T-helper 1 cell treated with Interleukin-12 subunit alpha and Interleukin-12 subunit beta and Interleukin-4 antibody, amounts not matched to agents 30 μg/mL and 1 μg/mL, for 36 hours (primary cell): ENCODE measurements around the gene ARSJ.
A peak's percentile ranks its signal among the peaks of the same experiment; 100 is the strongest.
"Not testable (repeated sequence)": the region's sequence is repeated elsewhere in the genome, so short reads cannot be mapped to it uniquely, and the experiment has no call there.

Experiments used
- H3K27ac Mint-ChIP-seq: one replicate; pipeline ENCODE4 v1.8.0; 2021; ENCODE audit warnings: mild to moderate bottlenecking, mixed read lengths
- H3K27me3 Mint-ChIP-seq: one replicate; pipeline ENCODE4 v1.8.0; 2021; ENCODE audit warnings: low read depth, mixed read lengths
- H3K36me3 Mint-ChIP-seq: one replicate; pipeline ENCODE4 v1.8.0; 2021; ENCODE audit warnings: low read depth, mixed read lengths
- H3K4me1 Mint-ChIP-seq: one replicate; pipeline ENCODE4 v1.8.0; 2021; ENCODE audit warnings: low read depth, mixed read lengths
- H3K4me3 Mint-ChIP-seq: one replicate; pipeline ENCODE4 v1.8.0; 2021; ENCODE audit warnings: mild to moderate bottlenecking, moderate library complexity, mixed read lengths
- H3K9me3 Mint-ChIP-seq: one replicate; pipeline ENCODE4 v1.8.0; 2021; ENCODE audit warnings: mixed read lengths

ARSJ gene

DNA sequence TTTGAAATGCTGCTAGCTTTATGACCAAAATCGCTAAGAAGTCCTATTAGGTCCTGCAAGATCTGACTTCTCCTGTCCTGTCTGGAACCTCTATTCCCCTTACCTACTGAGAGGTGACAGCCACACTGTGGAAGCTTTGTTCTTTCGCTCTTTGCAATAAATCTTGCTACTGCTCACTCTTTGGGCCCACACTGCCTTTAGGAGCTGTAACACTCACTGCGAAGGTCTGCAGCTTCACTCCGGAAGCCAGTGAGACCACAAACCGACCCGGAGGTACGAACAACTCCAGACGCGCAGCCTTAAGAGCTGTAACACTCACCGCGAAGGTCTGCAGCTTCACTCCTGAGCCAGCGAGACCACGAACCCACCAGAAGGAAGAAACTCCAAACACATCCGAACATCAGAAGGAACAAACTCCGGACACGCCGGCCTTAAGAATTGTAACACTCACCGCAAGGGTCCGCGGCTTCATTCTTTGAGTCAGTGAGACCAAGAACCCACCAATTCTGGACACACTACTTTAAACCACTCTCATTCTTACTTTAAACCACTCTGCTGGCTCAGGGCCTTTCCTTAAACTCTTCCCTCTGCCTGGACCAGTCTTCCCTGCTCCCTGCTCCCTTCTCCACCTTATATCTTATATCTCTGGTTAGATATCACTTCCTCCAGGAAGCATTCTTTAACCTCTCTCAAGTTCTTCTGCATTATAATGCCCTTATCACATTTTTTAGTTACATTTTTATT lies 25.2 kb upstream of the ARSJ start:
- not testable (repeated sequence) for H3K36me3 Mint-ChIP-seq, H3K9me3 Mint-ChIP-seq, H3K27ac Mint-ChIP-seq, H3K4me1 Mint-ChIP-seq, H3K27me3 Mint-ChIP-seq, H3K4me3 Mint-ChIP-seq

DNA sequence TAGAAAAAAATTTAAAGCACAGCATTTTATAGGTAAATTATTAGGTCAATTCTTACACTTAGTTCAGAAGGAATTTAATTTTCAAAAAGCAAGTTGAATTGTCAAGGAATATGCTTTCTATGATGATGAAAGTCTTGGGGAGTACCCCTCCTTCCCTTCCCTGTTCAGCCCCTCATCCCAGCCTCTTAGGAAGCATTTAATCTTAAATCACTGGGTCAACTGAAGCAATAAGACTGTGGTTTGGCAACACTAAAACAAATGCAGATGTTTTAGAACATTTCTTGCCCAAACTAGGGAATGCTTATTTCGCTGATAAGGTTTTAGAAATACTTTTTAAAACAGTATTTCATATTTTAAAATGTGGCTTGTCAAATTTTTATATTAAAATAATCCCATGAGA lies 19.1 kb upstream of the ARSJ start:
- no peaks in the 10 kb centered on the region for H3K9me3 Mint-ChIP-seq
- H3K4me1 Mint-ChIP-seq = no peaks in the 10 kb centered on the region
- no peaks in the 10 kb centered on the region for H3K27me3 Mint-ChIP-seq
- no peaks in the 10 kb centered on the region for H3K36me3 Mint-ChIP-seq
- no peak overlapping the region for H3K27ac Mint-ChIP-seq
- no peak overlapping the region for H3K4me3 Mint-ChIP-seq

DNA sequence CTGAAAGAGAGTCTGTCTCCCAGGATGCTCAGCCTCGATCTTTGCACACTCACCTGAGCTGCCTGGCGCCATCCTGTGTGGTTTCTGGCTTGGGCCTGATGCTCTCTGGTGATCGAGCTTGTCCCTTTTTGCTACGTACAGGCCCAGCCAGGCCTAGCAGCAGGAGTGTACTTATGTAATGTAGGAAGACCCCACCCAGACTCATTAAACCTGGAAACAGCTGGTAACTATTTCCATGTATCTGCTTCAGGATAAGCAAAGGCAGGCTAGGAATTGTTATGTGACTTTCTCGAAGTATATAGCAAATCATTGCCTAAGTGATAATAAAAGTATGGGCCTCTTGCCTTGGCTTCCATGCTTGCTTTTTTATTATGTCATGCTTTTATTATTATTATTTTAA lies 18.6 kb upstream of the ARSJ start:
- Mint-ChIP-seq H3K9me3 (no peaks in the 10 kb centered on the region), H3K36me3 (no peaks in the 10 kb centered on the region), H3K27me3 (no peaks in the 10 kb centered on the region), H3K4me3 (no peak overlapping the region), H3K27ac (no peak overlapping the region), H3K4me1 (peaks cover 2% of the 10 kb centered on the region)

DNA sequence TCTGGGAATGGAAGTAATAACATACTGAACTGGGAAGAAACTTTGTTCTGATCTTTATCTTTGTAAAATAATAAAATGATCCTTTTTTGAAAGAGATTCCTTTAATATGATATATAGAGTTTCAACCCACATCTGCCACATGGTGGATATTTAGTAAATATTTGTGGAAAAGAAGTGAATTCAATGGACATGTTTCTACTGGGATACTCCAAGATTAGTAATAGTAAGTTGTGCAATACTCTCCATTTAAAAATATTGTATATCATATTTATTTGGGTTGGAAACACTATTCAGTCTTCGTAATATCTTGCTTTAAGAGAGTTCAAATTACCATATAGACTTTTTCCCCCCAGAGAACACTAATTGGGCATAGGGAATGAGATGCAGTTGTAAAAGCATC lies 17.8 kb upstream of the ARSJ start:
- Mint-ChIP-seq H3K27ac (no peak overlapping the region), H3K9me3 (no peaks in the 10 kb centered on the region), H3K4me3 (no peak overlapping the region), H3K27me3 (no peaks in the 10 kb centered on the region), H3K36me3 (no peaks in the 10 kb centered on the region), H3K4me1 (peaks cover 2% of the 10 kb centered on the region)

DNA sequence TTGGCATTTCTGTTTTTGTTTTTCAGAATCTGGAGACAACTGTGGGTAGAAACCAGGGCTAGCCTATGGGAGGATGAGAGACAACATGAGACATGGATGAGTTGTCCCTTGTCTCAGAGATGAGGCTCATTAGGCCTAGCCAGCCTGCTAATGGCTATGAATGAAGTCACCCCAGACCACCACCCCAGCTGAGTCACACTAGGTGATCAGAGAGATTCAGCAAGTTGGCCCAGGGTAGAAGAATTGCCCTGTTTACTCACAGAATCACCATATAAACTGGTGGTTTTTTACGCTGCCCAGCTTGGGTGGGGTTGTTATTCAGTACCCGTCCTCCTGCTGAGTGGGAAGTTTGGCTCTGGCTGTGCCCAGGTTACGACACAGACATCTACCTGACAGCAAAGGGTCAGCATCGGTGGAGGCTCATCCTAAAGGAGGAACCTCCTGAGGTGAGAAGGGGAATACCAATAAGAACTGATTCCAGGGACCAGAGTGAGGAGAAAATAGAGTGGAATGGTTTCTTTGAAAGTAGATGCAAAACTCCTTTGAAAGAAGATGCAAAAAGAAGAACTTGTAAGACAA lies 17.2 kb upstream of the ARSJ start:
- H3K4me3 Mint-ChIP-seq = no peak overlapping the region
- no peaks in the 10 kb centered on the region for H3K36me3 Mint-ChIP-seq
- no peaks in the 10 kb centered on the region for H3K9me3 Mint-ChIP-seq
- peaks cover 2% of the 10 kb centered on the region for H3K4me1 Mint-ChIP-seq
- H3K27ac Mint-ChIP-seq = no peak overlapping the region
- H3K27me3 Mint-ChIP-seq = no peaks in the 10 kb centered on the region

DNA sequence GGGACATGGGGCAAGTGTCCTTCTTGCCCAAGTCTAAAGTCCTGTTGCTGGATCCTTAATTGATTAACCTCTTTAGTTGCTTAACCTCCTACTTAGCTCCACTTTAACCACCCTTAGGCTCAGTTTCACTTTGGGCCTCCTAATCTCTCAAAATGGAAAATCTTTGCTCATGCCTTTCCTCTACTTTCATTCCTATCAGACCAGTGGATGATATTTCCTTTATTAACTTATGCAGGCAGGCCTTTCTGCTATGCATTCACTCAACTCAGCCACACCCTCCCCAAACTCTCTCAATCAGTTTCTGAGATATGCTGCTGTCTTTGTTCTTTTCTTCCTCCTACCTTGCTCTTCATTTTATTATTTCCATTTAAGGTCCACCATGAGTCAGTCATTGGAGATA lies 14.4 kb upstream of the ARSJ start:
- no peaks in the 10 kb centered on the region for H3K27me3 Mint-ChIP-seq
- H3K9me3 Mint-ChIP-seq = no peaks in the 10 kb centered on the region
- H3K27ac Mint-ChIP-seq = no peak overlapping the region
- peaks cover 2% of the 10 kb centered on the region for H3K4me1 Mint-ChIP-seq
- H3K4me3 Mint-ChIP-seq = no peak overlapping the region
- no peaks in the 10 kb centered on the region for H3K36me3 Mint-ChIP-seq

DNA sequence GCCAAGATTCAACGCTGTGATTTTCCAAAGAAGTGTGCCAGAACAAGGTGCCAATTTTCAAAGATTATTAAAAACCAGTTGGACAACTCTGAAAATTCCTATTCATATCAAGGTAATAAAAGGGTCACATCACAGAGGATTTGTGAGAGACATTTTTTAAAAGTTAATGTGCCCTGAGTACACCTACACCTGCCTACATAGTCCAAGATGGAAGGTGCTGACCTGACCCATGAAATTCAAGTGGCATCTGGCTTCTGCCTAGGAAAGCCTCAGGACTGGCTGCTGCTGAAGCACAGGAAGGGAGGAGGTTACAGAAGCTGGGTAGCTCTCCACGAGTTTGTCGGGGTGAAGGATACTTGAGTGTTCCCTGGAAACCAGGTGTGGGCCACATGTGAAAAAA lies 11.4 kb upstream of the ARSJ start:
- Mint-ChIP-seq H3K27me3 (no peaks in the 10 kb centered on the region), H3K36me3 (peaks cover under 1% of the 10 kb centered on the region), H3K4me1 (peaks cover 2% of the 10 kb centered on the region), H3K9me3 (no peaks in the 10 kb centered on the region), H3K27ac (no peak overlapping the region), H3K4me3 (no peak overlapping the region)

DNA sequence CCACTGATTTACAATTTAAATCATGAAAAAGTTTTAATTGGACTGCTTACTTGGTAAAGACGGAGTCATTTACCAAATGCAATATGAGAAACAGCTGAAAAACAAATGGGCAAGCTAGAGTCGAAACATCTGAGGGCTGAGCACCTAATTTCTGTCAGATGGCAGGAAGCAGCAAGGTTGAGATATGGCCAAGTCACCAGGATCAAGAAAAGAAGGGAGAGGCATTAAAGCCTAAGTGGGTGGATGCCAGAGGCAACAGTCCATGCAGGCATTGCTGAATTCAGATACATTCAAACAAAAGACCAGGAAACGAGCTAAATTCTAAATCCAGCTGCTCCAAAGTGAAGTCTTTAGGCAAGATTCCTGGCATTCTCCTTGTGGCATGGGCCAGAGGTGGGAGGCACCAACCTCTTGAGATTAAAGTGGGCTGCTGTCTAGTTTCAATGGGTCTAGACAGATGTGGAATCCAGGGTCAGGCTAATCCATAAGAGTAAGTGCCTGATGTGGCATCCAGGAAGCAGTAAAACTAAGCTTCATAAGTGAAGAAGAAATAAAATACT lies 8.0 kb upstream of the ARSJ start:
- Mint-ChIP-seq H3K36me3 (peaks cover 1% of the 10 kb centered on the region), H3K9me3 (no peaks in the 10 kb centered on the region), H3K27ac (no peak overlapping the region), H3K4me1 (no peaks in the 10 kb centered on the region), H3K4me3 (no peak overlapping the region), H3K27me3 (peaks cover 4% of the 10 kb centered on the region)

DNA sequence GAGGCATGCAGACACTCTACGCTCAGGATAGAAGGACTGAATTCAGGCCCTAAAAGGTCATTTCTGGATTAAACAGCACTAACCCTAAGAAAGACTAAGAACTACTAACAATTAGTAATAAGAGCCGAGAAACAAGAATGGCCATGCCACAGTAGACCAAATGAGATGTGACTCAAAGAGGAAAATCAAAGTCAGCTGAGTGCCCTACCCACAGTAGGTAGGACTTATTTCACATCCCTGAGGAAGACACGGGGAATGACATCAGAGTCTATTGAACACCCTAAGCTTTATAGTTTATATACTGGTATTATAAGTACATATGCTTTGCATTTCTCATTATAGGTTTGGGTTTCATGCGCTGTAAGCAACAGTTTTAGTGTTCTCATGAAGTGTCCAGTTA lies 2.7 kb upstream of the ARSJ start:
- Mint-ChIP-seq H3K4me3 (no peak overlapping the region), H3K36me3 (peaks cover 1% of the 10 kb centered on the region), H3K9me3 (no peaks in the 10 kb centered on the region), H3K27me3 (peaks cover 46% of the 10 kb centered on the region), H3K27ac (no peak overlapping the region), H3K4me1 (peaks cover 10% of the 10 kb centered on the region)

DNA sequence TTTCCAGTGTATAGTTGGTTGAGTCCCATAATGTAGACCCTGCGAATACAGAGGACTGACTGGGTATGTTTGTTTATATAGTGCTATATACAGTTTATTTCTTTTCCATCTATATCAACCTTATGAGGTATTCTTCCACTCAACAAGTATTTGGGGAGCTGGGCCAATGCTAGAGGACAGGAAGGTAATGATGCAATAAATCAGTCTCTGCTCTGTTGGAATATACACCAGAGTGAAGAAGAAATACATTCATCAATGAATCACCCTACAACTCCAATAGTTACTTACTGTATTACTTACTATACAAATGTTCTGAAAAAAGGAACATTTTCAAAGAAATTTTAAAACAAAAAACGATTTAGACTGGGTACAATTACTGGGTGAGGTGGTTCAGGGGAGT lies 2.1 kb upstream of the ARSJ start:
- H3K27ac Mint-ChIP-seq = no peak overlapping the region
- peaks cover 46% of the 10 kb centered on the region for H3K27me3 Mint-ChIP-seq
- H3K9me3 Mint-ChIP-seq = no peaks in the 10 kb centered on the region
- no peak overlapping the region for H3K4me3 Mint-ChIP-seq
- peaks cover 10% of the 10 kb centered on the region for H3K4me1 Mint-ChIP-seq
- peaks cover 1% of the 10 kb centered on the region for H3K36me3 Mint-ChIP-seq

DNA sequence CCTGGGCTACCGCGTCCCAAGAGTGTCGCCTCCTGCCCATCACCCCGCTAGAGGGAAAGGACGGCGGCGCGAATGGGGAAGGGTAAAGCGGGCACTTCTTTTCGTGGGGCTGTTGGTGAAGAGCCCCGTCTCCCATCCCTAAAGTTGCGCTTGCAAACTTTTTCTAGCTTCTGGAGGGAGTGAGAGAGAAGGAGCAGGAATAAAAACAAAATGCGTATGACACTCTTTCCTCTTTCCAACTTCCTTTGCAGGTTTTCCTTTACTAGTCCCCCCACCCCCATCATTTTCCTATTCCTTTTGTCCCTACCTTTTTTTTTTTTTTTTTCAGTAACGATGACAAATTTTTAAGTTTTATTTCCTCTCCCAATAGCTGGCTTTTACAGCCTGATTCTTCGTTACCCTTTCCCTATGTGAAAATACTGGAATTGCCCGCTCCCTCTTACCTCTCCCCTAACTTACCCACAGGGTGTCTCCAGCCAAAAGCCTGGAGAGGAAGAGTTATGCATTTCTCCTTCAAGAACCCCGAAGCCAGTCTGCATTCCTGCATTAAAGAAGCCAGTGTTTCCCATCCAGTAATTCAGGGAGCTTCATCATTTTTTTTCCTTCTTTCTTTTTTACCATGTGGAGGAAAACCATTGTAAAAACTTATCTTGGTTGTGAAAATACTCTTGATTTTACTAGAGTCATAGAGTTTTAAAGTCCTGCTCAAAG lies 613 bp upstream of the ARSJ start:
- Mint-ChIP-seq H3K27ac (no peak overlapping the region), H3K27me3 (peaks cover 53% of the 10 kb centered on the region), H3K4me1 (peaks cover 10% of the 10 kb centered on the region), H3K9me3 (no peaks in the 10 kb centered on the region), H3K4me3 (peak overlapping the region; percentile 36), H3K36me3 (no peaks in the 10 kb centered on the region)

DNA sequence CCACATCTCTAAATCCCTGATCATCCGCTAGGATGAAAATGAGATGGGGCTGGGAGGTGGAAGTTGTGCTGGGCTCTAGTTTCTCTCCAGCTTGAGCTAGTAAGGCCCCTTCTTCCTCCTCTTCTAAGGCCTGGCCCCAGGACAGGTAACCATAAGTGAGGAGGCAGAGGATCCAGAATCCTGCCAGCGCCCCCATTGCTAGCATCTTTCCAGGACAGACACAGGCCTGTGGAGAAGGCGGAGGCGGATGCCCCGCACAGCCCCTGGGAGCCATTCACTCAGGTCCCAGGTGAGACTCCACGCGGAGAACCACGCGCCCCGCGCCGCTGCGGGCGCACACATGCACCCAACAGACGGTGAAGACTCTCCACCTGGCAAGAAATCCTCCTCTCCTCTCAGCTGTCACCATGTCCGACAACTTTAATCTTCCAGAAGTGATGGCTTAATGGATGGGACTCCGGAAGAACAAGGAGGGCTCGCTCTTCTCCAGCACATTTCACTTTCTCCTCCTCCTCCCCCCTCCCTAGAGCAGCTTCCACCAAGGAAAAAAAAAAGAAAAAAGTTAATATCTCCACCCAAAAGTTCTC lies 793 bp downstream of the ARSJ start:
- no peak overlapping the region for H3K27ac Mint-ChIP-seq
- no peaks in the 10 kb centered on the region for H3K9me3 Mint-ChIP-seq
- H3K36me3 Mint-ChIP-seq = no peaks in the 10 kb centered on the region
- H3K4me3 Mint-ChIP-seq = no peak overlapping the region
- H3K4me1 Mint-ChIP-seq = peaks cover 10% of the 10 kb centered on the region
- H3K27me3 Mint-ChIP-seq = peaks cover 53% of the 10 kb centered on the region

DNA sequence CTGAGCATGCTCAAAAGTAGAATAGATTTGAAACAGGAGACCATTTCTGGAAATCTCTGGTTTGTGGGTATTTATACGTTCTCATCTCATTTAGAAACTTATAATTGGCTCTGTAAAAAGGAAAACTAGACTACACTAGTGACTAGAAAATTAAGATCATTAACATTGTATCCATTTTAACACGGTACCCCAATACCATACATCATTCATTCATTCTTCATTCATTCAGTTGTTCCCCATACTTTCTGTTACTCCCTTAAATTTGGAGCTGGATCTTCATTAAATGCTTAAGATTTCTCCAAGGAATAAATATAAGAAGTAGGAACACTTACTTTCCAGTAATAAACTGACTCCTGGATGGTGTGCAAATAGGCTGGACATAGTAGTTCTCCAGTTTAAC lies 1.3 kb downstream of the ARSJ start:
- Mint-ChIP-seq H3K9me3 (no peaks in the 10 kb centered on the region), H3K36me3 (no peaks in the 10 kb centered on the region), H3K27me3 (peaks cover 53% of the 10 kb centered on the region), H3K4me1 (peaks cover 10% of the 10 kb centered on the region), H3K27ac (no peak overlapping the region), H3K4me3 (no peak overlapping the region)

DNA sequence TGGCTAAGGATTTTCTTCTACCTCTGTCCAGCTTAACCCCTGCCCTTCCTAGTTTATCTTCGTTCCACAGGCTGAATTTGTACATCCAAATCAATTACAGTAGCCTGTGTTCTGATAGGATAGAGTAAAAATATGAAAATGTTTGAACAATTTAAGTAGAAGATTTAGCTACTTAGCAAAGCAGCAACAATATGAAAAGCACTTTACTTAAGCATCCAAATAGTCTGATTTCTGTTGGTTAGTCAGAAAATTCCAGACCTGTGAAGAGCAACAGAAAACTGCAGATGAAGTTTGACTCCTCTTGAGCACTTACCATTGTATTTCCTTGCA lies 2.0 kb downstream of the ARSJ start:
- no peak overlapping the region for H3K27ac Mint-ChIP-seq
- H3K9me3 Mint-ChIP-seq = no peaks in the 10 kb centered on the region
- H3K4me3 Mint-ChIP-seq = no peak overlapping the region
- peaks cover 10% of the 10 kb centered on the region for H3K4me1 Mint-ChIP-seq
- H3K27me3 Mint-ChIP-seq = peaks cover 49% of the 10 kb centered on the region
- no peaks in the 10 kb centered on the region for H3K36me3 Mint-ChIP-seq
